Midbrain (tissue), 1 donor: ENCODE data around the gene ARL2.
"Not testable (repeated sequence)": the region's sequence is repeated elsewhere in the genome, so short reads cannot be mapped to it uniquely, and the experiment has no call there.

ENCODE experiments used
- DNase-seq: peaks from one replicate; lab custom pipeline; 2025; lab: John Stamatoyannopoulos, UW

ARL2 gene

DNA sequence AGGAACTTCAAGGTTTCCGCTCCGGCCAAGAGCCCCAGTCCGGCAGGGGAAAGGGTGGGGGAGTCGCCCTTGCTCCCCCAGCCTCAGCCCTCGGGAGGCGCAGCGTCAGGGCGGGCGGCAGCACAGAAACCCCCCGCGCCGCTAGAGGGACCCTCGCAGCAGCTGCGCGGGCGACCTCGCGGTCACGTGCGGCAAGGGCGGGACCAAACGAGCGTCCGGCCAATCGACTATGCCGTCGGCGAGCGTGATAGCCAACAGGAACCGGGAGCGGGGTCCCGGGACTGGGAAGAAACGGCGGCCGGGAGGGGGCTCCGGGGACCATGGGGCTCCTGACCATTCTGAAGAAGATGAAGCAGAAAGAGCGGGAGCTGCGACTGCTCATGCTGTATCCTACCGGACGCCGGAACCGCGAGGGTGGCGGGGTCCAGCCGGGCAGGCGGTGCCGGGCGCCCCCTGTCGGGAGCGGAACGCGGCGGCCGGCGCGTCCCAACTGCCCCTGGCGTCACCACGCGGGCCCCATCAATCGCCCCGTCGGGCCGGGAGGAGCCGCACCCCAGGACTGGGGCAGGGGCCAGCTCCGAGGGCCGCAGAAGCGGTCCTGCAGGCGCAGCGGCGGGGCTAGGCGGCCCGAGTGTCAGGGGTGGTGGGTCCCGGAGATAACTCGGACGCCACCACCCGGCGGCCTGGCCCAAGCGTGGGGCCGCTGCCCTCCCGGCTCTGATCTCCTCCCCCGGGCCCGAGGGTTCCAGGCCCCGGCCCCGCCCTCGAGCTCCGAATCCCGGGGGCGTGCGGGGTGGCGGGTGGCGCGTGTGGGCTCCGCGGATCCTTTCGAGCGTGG is at the start of gene ARL2:
Gene ARL2 (plus strand): TSS at position 273 of the 838 bp plus-strand sequence. CDS start 48 bp downstream, at position 321.
- DNase-seq: peak; percentile 91

DNA sequence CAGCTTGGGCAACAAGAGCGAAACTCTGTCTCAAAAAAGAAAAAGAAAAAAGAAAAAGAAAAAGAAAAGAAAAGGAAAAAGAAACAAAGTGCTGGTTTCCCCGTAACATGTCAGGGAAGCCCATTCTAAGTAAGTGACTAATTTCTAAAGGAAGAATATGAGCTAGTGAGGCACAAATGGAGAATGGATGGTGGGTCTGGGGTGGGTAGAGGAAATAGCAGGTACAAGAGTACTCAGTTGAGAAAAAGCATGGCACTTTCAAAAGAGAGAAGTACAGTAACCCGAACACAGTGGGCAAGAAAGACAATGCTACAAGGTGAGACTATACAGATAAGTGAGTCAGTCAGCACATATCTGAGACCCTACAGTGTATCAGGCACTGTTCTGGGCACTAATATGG is 46.6 kb upstream of the ARL2 start:
- no peak for DNase-seq

DNA sequence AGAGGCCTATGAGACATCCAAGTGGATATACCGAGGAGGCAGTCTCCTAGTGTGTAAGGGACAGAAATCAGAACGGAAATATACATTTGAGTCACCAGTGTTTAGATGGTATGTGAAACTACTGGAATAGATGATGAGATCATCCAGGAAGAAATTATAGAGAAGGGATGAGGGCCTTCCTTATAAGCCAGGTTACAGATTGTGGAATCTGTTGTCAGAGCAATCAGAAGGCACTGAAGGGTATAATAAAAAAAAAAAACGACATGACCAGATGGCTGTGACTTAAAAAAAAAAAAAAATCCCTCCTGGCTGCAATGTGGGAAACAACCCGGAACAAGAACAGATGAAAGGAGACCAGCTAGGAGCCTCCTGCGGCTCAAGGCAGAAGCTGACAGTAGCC is 44.8 kb upstream of the ARL2 start:
- DNase-seq: no peak

DNA sequence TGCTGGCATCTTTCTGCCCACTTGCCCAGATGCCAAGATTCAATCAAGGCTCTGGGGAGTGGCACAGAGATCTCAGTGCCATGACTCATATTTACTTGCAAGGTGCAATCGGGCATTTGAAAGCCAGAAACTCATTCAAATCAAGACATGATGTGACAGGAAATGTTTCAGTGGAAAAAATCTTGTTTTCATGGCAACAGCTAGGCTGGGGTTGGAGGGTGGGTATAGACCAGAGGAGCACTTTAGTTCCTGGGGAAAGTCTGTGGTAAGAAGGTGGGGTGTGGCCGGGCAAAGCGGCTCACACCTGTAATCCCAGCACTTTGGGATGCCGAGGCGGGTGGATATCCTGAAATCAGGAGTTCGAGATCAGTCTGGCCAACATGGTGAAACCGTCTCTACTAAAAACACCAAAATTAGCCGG is 43.2 kb upstream of the ARL2 start:
- no peak for DNase-seq

DNA sequence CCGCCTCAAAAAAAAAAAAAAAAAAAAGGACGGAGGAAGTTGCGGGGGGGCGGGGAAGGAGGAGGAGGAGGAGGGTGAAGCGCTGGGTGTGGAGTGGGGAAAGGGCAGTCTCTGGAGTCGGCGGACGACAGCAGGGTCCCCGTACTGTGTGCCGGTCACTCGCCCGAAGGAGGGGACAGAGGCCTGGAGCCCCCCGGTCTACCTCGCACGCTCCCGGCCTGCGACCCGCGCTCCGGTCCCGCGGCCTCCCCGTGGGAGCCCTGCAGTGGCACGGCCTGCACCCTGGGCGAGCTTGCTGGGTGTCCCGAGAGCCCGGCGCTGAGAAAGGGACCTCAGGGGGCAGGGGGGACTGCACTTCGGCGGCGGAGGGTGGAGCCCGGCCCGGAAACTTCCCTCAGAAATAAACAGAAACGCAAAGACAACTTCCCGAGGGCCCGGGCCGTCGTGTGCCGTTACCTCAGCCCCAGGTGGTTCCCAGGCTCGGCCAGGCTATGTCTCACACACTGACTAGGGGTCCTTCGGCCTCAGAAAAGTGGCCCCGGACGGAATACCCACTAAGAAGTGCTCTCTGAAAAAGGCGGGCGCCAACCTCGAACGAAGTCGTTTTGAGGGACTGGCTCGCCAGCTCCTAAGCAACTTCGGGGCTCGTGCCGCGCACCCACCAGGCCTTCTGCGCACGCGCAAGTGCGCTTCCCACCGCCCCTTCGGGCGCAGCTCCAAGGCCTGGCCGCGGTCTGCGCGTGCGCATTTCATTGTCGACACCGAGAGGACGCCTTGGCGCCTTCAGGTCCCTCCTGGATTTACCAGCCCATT is 42.3 kb upstream of the ARL2 start, which contains the start of gene MAJIN:
Gene MAJIN (minus strand): TSS at position 688 of the 813 bp plus-strand sequence. CDS start 12,703 bp downstream, outside the sequence.
- peak; percentile 64 for DNase-seq

DNA sequence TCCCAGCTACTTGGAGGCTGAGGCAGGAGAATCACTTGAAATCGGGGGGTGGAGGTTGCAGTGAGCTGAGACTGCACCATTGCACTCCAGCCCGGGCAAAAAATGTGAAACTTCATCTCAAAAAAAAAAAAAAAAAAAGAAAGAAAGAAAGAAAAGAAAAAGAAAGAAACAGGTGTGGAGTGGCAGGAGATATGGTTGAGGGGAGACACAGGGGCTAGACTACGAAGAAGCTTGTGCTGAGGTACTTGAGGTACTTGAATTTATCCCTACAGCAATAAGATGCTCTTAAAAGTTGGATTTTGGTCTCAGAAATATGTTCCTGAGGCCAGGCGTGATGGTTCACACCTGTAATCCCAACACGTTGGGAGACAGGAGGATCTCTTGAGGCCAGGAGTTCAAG is 39.8 kb upstream of the ARL2 start:
- no peak for DNase-seq

DNA sequence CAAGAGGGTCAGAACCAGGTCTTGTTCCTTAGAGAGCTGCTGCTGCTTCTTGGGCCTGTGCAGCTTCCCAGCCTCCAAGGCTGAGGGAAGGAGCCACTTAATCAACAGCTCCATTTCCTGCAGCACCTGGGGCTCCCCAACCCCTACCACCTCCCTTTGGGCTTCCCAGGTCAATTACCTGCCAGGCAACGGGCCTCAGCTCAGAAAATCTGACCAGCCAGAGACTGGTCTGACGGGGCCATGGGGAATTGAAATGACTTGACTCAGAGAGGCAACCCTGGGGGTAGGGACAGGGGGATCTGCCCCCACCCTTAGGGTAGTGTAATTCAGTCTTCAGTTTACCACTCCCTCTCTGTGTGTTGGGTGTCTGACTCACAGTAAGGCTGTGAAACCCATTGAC is 37.3 kb upstream of the ARL2 start:
- DNase-seq: no peak

DNA sequence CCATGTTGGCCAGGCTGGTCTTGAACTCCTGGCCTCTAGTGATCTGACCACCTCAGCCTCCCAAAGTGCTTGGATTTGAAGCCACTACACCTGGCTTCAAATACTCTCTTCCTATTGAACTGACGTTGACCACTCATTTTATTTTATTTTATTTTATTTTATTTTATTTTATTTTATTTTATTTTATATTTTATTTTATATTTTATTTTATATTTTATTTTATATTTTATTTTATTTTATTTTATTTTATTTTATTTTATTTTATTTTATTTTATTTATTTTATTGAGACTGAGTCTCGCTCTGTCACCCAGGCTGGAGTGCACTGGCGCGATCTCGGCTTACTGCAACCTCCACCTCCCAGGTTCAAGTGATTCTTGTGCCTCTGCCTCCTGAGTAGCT is 30.6 kb upstream of the ARL2 start:
- DNase-seq: not testable (repeated sequence)

DNA sequence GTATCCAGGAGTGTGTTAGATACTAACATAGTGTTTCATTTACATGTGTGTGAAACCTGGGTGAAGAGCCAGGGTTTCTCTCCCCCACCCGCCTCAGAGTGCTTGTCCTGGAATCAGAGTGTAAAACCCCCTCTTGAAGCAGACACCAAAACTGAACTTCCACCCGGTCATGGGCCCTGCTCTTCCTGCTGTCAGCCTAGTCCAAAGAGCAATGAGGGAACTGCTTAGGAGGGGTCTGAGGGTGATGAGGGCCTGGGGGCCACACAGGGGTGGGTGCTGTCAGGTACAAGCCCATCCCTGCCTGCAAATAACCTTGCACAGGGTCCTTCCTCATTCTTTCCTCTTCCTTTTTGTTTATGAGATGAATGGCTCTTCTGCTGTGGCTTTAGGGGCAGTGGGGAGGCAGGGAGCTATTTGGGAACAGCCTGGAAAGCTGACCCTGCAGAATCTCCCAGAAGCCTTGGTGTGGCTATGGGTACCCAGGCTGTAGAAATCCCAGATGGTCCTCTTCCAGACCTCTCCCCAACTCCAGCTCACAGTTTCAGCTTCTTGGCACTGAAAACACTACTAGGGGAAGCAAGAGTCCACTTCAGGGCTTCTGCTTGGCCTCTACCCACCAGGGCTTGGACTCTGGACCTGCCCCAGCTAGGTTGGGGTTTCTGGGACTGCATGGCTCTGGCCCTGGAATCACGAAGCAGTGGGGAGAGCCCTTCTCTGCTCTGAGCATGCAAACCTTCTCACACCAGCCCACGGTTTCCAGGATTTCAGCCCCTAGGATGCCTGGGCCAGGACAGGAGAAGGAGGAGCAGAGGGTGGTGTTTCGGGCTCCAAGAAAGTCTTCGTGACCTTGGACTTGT is 25.7 kb upstream of the ARL2 start:
- DNase-seq: no peak

DNA sequence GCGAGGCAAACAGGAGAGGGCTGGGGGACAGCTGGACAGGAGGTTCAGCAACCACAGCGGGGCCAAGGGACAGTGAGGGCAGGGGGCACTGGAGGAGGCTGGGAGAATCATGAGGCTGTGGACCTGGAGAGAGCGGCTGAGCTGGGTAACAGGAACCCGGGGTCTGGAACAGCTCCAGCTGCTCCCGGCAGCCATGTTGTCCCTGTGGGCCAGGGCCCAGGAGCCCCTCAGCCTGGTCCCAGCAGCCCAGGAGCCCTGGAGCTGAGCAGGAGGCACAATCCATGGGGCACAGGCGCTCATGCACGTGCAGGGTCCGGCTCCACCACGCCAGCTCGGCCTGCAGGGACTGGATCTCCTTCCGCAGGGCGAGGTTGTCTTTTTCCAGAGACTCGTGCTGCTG is 24.5 kb upstream of the ARL2 start:
- DNase-seq: no peak

DNA sequence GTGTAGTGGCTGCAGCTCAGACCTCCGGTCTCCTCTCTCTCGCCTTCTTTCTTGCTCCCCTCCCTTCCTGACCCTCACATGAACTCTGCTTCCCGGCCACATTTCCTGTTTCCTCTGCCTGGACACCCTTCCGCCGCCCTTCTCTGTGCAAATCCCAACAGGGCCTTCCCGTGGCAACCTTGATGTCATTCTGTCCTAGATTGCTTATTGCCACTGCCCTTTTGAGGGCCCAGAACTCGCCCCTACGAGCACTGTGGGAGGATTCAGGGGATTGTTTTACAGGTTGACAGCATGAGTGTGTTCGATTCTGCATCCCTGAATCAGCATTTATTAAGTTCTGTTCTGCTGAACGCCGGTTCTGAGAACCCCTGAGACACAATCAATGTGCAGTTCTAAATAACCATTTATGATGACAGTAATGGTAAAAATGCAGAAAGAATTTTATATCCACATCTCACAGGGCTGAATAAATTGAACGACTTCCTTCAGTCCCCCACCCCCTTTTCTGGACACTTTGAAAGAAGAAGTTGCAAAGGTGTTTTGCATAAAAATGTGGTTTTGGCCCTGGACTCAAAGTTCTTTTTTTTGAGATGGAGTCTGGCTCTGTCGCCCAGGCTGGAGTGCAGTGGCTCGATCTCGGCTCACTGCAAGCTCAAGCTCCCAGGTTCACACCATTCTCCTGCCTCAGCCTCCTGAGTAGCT is 23.6 kb upstream of the ARL2 start:
- DNase-seq: no peak

DNA sequence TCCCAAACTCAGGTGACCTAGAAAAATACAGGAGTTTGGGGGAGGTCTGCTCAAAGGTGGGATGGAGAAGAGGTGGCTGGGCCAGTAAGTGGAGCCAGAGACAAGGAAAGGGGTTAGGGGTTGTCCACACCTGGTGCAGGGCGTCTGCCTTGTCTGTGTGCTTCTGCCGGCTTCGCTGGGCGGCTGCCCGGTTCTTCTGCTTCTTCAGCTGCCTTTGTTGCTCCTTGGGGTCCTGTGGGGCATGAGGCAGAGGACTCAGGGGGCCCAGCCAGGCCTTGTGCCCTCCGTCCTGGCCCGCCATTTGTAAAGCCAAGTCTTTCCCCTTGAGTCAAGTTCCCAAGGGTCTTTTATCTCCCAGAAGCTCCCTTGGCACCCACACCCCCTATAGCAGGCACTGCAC is 19.6 kb upstream of the ARL2 start:
- no peak for DNase-seq

DNA sequence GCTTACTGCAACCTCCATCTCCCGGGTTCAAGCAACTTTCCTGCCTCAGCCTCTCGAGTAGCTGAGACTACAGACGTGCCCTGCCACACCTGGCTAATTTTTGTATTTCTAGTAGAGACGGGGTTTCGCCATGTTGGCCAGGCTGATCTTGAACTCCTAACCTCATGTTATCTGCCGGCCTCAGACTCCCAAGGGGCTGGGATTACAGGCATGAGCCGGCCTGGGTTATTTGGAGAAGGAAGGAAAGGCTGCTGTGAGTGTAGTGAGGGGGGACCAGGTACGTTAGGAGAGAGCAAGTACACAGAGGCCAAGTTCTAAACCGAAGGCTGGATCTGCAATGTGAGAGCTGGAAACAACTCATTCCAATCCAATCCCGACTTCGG is 17.6 kb upstream of the ARL2 start:
- no peak for DNase-seq

DNA sequence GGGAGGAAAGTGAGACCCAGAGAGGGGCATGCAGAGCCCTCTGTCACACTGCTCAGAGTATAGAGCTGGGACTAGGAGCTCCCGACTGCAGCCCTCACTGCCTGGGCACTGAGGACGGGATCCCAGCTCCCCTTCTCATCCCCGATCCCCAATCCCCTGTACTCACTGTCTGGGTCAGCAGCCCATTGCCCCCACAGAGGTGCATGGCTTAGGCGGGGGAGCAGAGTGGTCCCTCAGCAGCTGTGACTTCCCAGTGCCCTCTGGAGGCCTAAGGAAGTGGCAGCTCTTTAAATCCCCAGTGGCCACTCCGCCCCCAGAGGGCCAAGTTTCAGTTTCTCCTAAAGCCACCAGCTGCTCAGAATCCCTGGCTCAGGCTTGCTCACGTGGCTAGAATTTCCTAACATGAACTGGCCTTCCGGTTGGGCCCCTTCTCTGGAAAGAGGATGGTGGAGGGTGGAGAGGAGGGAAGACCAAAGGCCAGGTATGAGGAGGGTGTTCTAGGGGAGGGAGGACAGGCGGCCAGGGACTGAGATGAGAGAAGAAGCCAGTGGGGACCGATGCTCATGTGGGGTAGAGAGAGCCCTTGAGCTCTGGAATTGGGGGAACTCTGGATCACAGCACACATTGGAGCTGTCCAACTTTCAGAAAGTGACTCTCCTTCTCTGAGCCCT is 17.1 kb upstream of the ARL2 start, which contains the start of gene BATF2:
Gene BATF2 (minus strand): TSS at position 262 of the 671 bp plus-strand sequence. CDS start 57 bp downstream, at position 205.
- peak; percentile 48 for DNase-seq

DNA sequence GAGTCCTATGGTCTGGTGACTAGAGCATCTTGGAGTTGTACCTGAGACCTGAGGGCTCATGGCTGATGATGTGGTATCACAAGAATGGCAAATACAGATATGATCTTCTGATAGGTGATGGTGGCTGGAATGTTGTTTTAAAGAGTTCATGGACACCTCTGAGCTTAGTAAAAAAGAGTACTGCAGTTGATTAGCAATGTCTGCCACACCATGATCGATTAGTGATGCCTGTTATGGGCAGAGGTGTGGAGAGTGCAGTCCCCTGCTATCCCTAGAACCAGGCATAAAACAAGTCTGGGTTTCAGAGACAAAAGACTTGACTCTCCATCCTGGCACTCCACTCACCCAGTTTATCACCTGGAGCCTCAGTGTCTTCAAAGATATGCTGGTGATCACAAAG is 15.8 kb upstream of the ARL2 start:
- no peak for DNase-seq

DNA sequence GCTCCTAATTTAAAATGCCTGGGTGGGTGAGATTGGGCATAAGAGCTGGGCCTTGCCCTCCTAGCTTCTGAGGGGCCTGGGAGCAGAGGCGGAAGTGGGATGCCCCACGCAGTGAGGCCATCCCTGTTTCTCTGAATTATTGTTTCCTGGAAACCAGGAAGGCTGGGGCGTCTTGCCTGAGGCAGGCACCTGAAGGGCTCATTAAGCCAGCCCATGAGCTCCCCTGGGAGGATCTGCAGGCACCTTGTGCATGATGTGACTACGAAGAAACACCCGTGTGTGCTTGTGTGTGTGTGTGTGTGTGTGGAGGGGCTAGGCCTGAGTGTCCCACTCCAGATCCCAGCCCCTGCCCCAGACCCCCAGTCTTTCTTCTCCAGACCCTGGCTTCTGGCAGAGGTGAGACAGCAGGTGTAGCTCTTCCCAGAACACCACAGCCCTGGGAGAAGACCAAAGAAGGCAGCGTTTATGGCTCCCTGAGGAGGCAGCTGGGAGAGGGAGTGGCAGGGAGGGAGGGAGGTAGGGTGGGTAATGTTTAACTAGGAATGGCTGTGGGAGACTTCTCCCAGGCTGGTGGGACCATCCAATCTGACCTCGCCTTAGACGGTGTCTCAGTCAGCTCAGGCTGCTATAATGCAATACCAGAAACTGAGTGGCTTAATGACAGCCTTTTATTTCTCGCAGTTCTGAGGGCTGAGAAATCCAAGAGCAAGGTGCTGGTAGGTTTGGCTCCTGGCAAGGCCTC is 15.1 kb upstream of the ARL2 start:
- no peak for DNase-seq

DNA sequence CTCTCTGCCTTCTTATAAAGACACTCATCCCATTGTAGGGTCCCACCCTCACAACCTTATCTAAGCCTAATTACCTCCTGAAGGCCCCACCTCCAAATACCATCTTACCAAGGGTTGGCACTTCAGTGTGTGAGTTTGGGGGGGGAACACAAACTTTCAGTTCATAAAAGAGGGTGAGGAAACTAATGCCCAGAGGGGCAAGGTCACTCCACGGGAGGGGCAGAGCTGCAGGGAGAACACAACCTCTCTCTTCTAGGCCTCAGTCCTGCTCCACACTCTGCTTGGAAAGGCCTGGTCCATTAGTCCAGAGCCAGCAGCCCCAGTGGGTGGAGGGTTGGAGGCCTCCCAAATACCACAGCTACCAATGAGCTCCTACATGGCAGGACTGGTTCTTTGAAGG is 14.5 kb upstream of the ARL2 start:
- DNase-seq: no peak

DNA sequence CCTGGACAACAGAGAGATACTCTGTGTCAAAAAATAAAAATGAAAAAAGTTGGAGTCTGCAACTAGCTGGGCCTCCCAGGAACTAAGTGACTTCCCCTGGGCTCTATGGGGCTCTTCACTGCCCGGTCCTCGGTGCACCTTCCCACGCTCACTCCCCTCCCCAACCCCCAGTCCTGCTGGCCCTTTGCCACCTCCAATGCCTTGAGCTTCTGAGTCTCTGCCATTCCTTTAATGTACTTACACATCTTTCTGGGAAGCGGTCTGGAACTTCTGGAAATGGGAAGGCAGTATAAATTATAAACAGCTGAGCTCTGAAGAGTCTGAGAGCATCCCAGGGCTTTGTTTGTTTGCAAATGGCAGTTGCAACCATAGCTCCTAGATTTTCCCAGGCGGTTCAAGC is 11.3 kb upstream of the ARL2 start:
- DNase-seq: no peak

DNA sequence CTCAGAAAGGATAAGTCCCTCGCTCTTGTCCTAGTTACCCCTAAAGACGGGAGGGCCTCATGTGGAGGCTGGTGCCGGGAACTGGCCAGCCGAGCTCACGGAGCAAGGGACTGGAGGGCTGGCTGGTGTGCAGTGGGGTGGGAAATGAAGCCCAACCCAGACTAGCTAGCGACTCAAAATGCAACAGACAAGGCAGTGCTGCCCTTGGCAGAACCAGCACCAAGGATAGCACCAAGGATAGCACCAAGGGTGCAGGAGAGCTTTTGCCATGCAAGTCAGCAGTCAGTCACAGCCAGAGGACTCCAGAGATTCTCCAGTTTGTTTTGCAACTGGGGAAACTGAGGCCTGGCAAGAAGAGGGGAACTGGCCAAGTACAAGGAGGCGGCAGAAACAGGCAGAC is 10.7 kb upstream of the ARL2 start:
- no peak for DNase-seq

DNA sequence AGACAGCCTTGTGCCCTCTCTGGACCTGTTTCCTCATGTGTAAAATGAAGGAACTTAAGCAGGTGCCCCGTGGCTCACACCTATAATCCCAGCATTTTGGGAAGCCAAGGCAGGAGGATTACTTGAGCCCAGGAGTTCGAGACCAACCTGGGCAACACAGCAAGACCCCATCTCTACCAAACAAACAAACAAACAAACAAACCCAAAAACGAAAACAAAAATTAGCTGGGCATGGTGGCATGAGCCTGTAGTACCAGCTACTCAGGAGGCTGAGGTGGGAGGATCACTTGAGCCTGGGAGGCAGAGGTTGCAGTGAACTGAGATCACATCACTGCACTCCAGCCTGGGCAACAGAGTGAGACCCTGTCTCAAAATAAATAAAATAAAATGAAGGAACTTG is 10.0 kb upstream of the ARL2 start:
- DNase-seq: not testable (repeated sequence)
